HG02623 (cell line): ENCODE results near the gene DEPP1.

Experiments
- ATAC-seq: cut with Tn5 transposase; IDR thresholded peaks from one replicate; pipeline ENCODE4 v1.9.1; 2021; ENCODE audit warnings: moderate library complexity; ENCODE audit not compliant: unreplicated experiment

The DEPP1 gene

DNA sequence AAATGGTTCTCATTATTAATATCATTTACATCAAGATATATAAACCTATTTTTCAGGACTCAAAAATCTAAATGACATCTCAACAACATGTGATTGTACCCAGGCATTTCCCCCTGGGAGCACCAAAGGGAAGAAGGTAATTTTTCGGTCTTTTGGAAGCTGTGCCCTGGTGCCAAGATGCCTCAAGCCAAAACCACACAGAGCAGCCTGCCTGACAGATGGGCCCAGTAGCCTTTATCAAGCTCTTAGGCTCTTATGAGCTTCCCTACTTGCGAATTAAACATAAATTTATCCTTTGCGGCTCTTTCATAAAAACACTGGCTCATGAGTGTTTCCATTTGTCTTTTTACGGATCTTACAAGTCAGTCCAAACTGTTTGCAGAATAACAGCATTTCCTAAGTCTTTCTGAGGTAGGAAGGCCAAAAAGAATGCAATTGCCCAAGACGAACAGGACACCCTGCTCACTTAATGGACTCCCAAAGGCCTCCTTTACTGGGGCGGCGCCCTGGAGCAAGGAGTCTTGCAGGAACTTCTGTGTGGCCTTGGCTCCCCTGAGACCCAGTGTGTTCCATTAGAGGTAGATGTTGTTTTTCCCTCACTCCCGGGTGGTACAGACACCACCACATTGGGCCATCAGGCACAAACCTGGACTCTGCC is 23.1 kb downstream of the DEPP1 start:
- no peak for ATAC-seq

DNA sequence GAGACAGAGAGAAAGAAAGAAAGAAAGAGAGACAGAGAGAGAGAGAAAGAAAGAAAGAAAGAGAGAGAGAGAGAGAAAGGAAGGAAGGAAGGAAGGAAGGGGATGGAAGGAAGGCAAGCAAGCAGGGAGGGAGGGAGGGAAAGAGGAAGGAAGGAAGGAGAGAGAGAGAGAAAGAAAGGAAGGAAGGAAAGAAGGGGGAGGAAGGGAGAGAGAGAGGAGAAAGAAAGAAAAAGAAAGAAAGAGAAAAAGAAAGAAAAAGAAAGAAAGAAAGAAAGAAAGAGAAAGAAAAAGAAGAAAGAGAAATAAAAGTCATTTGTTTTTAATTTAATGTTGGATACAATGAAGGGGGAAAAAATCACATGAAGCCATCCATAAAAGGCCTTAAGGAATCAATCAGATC is 23.6 kb downstream of the DEPP1 start:
- no peak for ATAC-seq

DNA sequence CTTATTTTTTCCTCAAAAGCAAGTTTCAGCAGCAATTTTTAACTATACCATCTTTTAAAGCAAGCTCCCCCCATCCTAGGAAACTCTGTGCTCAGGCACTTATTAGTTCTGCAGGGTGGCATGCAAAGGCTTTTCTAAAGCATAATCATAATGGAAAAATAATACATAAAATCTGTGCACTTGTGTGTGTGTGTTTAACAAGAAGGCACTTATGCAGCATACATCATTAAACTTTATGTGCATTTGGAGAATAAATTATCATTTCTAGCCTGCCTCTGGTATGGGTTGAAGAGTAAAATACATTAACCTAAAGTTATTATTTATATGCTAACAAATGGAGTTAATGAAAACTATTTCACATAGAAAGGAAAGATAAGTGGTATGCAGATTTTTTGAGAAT is 24.6 kb downstream of the DEPP1 start:
- no peak for ATAC-seq

DNA sequence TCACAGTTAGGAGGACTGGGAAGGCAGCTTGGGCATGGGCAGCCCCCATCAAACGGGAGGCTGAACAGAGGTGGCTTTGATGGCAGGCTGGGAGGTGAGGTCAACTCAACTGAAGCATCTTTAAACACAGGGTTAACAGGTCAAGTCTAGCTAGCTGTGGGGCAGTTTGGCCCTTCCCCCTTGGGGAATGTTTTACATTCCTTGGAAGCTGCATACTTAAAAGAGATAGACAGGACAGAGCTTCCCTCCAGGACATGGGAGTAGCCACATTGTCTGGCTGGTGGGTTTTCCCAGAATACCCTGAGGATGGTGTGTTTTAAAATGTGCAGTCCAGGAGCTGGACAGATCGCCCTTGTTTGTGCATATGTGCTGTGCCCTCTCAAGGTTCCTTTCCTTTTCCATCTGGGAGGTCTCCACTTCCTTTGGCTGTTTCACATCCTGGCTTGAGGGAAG is 25.8 kb downstream of the DEPP1 start:
- no peak for ATAC-seq

DNA sequence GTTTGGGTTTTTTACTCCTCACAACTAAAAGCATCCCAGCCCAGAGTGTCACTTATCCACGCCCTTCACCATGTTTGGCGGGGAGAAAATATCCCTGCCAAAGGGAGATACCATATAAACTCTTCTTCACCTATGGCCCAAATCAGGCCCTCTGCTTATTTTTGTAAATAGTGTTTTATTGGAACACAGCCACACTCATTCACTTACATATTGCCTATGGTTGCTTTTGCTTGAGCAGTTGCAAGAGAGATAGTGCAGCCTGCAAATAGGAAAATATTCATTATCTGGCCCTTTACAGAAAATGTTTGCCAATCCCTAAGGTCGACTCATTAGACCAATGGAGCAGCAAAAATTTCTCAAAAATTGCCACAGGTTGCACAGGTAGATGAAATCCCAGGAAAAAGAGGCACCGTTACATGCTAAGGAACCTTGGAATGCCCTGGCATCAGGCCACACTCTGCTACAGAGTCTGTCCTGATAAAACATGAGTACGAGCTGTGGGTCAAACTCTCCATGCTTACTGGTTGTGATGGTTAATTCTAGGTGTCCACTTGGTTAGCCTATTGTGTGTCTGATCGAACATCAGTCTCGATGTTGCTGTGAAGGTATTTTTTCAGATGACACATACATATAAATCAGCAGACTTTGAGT is 26.9 kb downstream of the DEPP1 start:
- no peak for ATAC-seq

DNA sequence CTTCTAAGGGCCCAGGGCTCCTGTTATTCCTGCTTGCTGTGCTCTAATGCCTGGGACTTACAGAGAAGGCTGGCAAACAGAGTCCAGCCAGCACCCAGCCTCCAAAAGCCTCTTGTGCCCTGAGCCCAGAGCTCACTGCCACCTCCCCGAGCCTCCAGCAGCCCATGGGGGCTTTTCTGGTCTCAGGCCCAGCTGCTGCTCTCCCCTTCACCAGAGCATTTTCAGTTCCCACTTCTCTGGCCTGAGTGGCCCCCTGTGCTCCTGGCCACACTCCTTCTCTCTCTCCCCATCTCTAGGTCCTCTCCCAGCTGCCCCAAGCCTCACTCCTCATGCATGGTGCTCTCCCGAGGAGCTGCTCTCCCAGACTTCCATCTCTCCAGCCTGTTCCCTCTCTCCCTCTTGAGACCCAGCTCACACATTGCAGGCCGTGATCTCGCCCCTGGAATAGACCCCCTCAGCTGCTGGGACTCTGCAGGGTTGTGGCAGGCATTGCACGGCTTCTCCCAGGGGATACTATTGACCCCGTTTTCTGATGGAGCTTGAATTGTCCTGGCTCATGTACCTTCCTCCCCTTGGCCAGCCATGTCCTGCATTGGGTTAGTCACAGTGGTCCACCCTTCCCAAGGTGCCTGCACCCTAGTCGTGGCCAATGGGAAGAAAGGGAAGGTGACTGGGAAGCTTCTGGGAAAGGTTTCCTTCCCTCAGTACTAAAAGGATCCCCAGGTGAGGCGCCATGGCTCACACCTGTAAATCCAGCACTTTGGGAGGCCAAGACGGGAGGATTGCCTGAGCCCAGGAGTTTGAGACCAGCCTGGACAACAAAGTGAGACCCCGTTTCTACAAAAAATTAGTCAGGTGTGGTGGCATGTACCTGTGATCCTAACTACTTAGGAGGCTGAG is 28.0 kb downstream of the DEPP1 start:
- ATAC-seq, result no peak

DNA sequence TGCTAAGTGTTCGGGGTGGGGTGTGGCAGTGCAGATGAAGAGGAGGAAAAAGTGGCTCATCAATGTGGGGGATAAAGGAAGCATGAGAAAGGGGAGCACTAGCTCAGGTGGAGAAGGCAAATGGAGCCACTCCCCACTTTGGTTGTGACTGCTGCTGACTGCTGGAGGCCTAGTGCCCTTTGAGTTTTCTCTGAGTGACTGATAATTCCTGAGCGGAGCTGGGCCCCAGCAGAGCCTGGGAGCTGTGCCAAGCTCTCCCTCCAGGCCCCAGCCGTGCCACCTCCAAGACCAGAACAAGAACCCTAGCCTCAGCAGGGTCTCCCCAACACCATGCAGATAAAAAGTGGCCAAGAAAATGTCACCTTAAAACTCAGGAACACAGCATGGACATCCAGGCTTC is 28.7 kb downstream of the DEPP1 start:
- no peak for ATAC-seq

DNA sequence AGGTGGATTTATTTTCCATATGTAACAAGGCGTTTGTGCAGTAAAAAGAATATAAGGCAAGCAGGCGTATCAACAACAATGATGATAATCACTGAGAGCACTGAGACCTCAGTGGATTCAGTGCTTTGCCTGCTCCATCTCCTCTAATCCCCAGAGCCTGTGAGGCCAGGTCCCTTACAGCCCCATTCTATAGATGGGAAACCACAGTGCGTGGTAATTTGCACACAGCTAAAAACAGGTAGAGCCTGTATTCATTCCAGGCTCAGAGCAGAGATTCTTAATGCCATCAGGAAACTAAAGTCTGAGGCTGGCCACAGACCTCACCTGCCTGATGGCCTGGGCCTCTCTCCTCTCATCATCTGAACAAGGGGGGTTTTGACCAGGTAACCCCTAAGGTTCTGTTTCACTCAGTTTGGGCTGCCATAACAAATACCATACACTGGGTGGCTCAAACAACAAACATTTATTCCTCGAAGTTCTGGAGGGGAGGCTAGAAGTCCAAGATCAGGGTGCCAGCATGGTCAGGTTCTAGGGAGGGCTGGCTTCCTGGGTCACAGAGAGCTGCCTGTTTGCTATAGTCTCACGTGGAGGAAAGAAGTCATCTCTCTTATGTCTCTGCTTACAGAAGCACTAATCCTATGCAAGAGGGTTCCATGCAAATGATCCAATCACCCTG is 29.3 kb downstream of the DEPP1 start:
- no peak for ATAC-seq

DNA sequence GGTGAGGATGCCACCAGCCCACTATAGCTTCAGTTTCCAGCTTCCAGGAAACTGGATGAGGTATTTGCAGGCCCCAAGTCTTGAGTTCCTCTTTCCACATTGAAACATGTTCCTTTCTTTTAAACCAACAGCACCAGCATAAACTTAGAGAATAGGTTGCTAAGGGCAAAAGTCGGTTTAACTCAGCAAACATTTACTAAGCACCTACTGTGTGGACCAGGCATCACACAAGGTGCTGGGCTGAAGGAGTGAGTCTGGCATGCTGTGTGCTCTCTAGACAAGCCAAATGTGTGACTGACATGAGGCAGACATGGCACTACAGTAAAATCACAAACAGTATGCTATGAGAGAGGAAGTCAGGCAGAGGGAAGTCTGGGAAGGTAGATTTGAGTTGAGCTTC is 30.0 kb downstream of the DEPP1 start:
- ATAC-seq, result no peak

DNA sequence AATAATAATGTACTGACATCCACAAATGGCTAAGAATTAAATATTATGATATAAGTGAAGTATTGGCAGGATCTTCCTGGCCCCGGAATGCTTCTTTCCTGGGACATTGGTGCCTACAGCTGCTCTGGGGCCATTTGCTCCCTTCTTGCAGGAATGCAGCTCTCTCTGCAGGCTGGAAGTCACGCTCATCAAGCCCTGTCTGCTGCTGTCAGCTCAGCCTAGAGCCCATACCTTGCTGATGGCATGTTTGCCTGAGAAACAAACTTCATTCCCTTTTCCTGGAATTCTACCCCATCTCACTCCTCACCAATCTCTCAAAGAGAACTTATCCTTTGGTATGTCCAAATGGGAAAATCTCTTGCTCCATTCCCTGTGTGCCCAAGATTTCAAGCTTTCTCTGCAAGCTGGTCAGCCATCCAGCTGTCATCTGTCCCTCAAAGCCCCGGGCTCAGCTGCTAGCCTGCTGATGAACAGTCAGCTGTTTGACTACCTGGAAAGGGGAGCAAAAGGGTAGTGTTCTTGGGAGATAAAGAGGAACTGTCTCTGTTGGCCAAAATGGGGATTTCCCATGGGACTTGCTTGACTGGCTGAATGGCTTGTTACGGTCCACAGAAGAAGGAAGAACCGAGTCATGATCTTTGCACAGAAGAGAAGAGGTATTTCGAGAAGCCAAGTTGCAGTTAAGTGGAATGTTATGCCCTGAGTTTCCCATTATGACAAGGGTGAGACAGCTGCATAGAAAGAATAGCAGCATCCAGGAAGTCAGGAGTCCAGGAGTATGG is 31.0 kb downstream of the DEPP1 start:
- ATAC-seq, result peak; percentile 62

DNA sequence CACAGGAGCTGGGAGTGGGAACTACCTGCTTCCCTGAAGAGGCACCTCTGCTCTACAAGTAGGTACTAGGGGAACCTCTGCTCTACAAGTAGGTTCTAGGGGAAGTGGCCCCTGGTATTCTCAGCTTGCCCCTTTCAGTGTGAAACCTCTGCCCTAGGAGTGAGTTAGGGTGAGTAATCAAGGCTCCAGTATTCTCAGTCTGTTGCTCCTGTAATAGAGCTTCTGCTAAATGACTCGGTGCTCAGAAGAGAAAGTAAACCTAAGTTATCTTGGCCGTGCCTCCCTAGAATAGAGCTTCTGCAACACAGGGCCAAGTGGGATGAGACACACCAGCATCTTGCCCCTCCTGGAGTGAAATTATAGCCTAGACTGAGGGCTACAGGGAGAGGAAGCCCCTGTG is 32.4 kb downstream of the DEPP1 start:
- ATAC-seq, result peak; percentile 43

DNA sequence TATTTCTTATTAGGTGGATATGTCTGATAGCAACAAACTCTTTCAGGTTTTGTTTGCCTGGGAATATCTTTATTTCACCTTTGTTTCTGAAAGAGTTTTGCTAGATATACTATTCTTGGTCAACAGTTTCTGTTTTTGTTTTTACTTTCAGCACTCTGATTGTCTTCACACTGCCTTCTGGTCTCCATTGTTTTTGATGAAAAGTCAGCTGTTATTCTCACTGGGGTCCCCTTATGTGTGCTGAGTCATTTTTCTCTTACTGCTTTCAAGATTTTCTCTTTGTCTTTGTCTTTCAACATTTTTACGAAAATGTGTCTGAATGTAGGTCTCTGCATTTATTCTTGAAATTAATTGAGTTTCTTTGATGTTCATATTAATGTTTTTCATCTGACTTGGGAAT is 34.3 kb downstream of the DEPP1 start:
- ATAC-seq, result no peak

DNA sequence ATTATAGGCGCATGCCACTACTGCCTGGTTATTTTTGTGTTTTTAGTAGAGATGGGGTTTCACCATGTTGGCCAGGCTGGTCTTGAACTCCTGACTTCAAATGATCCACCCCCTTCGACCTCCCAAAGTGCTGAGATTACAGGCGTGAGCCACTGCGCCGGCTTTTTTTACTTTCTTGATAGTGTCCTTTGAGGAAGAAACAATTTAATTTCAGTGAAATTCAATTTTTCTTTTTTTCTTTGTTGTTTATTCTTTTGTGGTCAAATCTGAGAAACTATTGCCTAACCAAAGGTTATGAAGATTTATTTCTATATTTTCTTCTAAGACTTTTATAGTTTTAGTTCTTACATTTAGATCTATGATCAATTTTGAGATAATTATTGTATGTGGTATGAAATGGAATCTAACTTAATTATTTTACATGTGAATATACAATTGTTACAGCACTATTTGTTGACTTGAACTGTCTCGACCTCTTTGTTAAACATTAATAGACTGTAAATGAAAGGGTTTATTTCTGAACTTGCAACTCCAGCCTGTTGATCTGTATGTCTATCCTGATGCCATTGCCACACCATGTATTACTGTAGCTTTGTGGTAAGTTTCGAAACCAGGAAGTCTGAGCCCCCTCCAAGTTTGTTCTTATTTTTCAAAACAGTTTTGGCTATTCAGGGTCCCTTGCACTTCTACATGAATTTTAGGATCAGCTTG is 38.8 kb downstream of the DEPP1 start:
- no peak for ATAC-seq

DNA sequence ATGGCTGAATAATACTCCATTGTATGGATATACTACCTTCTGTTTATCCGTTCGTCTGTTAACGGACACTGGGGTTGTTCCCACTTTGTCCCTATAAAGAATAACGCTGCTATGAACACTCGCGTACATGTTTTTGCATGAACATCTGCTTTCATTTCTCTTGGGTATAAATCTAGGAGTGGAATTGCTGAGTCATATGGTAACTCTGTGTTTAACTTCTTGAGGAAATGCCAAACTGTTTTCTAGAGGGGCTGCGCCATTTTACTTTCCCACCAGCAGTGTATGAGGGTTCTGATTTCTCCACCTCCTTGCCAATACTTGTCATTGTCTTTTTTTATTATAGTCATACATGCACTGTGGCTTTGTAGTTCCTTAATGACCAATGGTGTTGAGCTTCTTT is 39.7 kb downstream of the DEPP1 start:
- no peak for ATAC-seq

DNA sequence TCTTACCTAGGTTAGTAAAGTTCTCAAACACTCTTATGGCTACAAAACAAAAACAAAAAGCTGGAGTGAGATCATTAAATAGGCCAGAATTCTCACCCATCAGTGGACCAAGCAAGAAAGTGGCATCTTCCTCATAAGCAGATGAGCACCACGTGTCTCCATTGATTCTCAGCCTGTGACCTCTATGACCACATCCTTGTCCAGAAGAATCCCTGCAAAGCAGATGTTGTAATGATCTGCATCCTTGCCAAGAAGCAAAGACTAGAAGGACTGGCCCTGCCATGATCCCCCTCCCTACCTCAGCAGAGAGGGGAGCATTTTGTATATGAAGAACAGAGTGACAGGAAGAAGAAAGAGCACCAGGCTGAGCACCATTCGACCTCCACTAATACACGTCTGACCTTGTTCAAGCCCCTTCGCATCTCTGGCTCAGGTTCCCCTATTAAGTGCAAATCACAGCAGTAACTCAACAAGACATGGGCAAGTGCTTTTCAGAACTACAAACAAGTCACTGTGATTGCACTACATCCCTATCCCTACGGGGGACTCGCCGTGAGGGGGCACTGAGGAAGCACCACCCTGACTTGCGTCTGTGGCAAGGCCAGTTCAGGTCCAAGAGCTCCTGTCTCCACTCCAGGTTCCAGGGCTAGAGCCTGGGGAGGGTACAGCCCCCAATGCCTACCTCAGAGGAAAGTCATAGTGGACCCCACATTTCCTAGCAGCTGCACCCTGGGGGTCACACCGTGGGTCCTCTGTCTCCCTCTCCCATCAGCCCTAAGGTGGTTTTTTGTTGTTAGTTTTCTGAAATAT is 41.2 kb downstream of the DEPP1 start:
- ATAC-seq, result no peak

DNA sequence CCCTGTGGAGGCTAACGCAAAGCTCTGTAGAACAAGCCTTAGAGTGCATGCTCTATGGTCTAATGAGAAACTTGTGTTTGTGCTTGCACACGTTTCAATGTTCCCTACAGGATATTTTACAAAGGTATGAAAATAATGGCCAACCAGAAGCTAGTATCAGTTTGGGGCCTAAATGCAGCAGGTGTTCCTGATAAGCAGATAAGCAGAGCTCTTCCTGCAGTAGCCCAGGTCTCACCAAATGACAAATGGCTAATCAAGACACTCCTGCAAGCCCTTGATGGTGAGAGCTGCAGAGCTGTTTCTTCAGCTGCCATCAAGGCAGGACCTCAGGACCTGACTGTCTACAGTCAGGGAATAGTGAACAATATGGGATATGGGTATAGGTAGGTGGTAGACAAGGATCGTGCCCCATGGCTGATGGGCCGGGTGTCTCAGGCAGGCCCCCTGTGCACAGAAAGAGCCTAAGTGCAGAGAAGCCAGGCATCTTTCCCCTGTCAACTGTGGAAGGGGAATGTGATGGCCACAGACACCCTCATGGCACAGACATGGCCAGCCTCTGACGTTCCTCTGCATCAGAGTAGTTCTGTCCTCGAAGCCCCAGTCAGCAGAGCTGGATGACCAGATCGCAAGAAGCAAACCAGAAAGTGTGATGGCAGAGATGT is 42.2 kb downstream of the DEPP1 start:
- ATAC-seq, result no peak

DNA sequence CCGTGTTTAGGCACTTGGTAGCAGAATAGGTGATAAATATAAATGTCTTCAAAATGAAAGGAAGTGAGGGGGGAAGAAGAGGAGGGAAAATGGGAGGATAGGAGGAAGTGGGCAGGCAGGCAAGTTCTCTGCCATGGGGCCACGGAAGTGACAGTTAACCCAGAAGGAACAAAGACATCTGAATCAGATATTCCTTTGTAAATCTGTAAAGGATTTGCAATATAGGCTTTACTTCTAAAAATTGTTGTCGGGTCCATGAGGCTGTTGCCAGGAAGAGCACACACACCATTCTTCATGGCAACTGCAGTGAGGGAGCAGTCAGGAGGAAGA is 42.7 kb downstream of the DEPP1 start:
- no peak for ATAC-seq

DNA sequence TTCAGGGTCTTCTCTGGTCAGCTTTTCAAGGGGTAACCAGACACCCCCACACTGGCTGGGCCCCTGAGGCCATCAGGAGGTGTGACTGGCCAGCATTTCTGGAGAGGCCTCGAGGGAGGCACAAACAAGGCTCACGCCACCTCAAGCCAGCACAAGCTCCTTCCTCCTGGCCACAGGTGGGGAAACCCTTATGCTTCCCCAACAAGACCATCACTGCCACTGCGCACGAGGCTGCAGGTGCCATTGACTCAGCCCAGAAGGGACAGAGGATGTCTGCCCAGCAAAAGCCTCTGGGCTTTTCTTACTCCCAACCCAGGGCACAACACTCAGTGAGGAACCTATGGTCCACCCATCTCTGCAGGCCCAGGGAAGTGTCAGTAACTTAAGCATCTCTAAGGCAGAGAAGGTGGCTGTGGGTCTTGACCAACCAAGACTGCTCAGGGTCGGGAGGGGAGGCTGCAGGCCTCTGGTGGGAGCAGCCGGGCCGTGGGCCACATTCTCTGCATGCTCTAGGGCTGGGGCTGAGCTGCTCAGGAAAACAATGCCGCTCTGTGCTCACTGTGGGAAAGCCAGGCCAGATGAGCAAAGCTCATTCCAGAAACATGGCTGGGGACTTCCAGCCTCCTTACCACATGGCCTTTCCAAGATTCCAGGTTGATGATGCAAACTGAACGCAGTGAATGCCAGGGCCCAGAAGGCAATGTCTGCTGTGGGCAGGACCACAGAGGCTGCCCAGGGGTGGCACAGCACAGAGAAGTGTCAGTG is 43.2 kb downstream of the DEPP1 start:
- ATAC-seq, result no peak
